Measurements from ENCODE around the gene GMDS.

Gene GMDS

GRCh38 chr6:2141644-2142290, 103.6 kb downstream of the GMDS start:
- no peaks in the 10 kb centered on the region for H3K27me3 ChIP-seq (ENCODE audit: control insufficient read depth, insufficient read depth, low read length)
- no peak overlapping the region for H2AFZ ChIP-seq
- H3K36me3 ChIP-seq (ENCODE audit: control insufficient read depth, insufficient read depth, low read length) = no peaks in the 10 kb centered on the region

DNA sequence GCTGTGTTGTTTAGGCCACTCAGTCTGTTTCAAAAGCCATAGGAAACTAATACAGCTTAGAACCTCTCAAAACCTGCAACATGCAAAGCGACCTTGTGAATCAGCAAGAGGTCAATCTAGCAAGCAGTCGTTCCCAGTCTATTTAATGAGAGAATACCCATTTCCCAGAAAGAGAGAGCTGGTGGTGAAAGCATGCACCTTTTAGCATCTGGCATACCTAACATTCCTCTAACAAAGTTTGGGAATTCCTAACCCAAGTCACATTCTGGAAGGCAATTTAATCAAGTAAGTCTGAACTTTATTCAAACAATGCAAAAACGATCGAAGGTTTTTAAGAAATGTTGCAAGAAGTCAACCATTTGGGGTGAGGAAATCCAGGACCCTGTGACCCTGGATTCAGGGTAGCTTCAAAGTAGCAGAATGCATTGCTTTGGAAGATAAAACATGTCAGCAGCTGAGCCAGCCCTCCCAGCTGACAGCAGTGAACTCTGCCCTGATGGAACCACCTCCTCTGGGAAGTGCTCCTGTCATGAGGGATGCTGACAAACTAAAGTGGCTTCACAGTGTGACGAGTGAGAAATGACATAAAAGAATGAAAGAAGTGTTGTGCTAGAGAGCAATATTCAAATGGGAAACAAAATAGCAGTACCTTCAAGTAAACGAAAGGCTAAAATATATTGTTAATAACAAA, 104.8 kb downstream of the GMDS start:
- H3K4me3 ChIP-seq (ENCODE audit: low read depth, low read length) = no peak overlapping the region
- no peaks in the 10 kb centered on the region for H3K27me3 ChIP-seq (ENCODE audit: control insufficient read depth, insufficient read depth, low read length)
- H3K9ac ChIP-seq = no peak overlapping the region
- no peaks in the 10 kb centered on the region for H3K9me3 ChIP-seq (ENCODE audit: control insufficient read depth, low read length)
- no peaks in the 10 kb centered on the region for H3K79me2 ChIP-seq
- no peak overlapping the region for H3K27ac ChIP-seq
- TF ChIP-seq, protein P1, sequence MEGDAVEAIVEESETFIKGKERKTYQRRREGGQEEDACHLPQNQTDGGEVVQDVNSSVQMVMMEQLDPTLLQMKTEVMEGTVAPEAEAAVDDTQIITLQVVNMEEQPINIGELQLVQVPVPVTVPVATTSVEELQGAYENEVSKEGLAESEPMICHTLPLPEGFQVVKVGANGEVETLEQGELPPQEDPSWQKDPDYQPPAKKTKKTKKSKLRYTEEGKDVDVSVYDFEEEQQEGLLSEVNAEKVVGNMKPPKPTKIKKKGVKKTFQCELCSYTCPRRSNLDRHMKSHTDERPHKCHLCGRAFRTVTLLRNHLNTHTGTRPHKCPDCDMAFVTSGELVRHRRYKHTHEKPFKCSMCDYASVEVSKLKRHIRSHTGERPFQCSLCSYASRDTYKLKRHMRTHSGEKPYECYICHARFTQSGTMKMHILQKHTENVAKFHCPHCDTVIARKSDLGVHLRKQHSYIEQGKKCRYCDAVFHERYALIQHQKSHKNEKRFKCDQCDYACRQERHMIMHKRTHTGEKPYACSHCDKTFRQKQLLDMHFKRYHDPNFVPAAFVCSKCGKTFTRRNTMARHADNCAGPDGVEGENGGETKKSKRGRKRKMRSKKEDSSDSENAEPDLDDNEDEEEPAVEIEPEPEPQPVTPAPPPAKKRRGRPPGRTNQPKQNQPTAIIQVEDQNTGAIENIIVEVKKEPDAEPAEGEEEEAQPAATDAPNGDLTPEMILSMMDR (IDR thresholded peaks at IDR 0.05) = no peak
- no peaks in the 10 kb centered on the region for H3K4me1 ChIP-seq
- H3K36me3 ChIP-seq (ENCODE audit: control insufficient read depth, insufficient read depth, low read length) = no peaks in the 10 kb centered on the region
- no peak overlapping the region for H2AFZ ChIP-seq
- no peak overlapping the region for H3K4me2 ChIP-seq (ENCODE audit: low read length)

More at GRCh38 chr6:2141644-2142290, 103.6 kb downstream of the GMDS start:
- Histone ChIP-seq H3K4me1 (no peaks in the 10 kb centered on the region), H3K4me3 (ENCODE audit: low read depth, low read length) (no peak overlapping the region), H3K4me2 (ENCODE audit: low read length) (no peak overlapping the region), H3K79me2 (no peaks in the 10 kb centered on the region), H3K9ac (no peak overlapping the region), H3K9me3 (ENCODE audit: control insufficient read depth, low read length) (no peaks in the 10 kb centered on the region), H3K27ac (no peak overlapping the region)
- TF ChIP-seq, protein P1 (IDR thresholded peaks at IDR 0.05) = no peak

GRCh38 chr6:2135401-2135800, 110.0 kb downstream of the GMDS start:
- H3K79me2 ChIP-seq = no peaks in the 10 kb centered on the region
- no peaks in the 10 kb centered on the region for H3K27me3 ChIP-seq (ENCODE audit: control insufficient read depth, insufficient read depth, low read length)
- H3K4me3 ChIP-seq (ENCODE audit: low read depth, low read length) = no peak overlapping the region
- H3K4me1 ChIP-seq = no peaks in the 10 kb centered on the region
- H3K27ac ChIP-seq = no peak overlapping the region
- no peaks in the 10 kb centered on the region for H3K9me3 ChIP-seq (ENCODE audit: control insufficient read depth, low read length)
- no peaks in the 10 kb centered on the region for H3K36me3 ChIP-seq (ENCODE audit: control insufficient read depth, insufficient read depth, low read length)
- no peak overlapping the region for H3K4me2 ChIP-seq (ENCODE audit: low read length)
- H3K9ac ChIP-seq = no peak overlapping the region
- no peak overlapping the region for H2AFZ ChIP-seq
- TF ChIP-seq, protein P1 (IDR thresholded peaks at IDR 0.05) = no peak

DNA sequence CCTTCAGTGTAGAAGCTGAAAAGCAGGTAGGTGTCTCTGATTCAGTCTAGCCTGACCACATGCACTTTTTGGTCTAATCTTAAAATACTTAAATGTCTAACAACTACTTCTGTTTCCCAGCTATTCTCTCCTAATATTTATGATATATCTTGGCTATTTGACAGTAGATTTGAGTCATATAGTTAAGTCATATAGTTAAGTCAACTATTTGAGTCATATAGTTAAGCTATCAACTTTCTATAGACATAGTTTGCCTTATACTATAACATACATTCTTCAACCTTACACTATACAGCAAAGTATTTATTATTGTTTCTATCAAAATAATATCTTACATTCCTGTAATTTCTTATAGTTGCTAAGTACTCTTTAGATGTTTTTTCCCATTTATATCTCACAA, 110.9 kb downstream of the GMDS start:
- Histone ChIP-seq H3K27me3 (ENCODE audit: control insufficient read depth, insufficient read depth, low read length) (no peaks in the 10 kb centered on the region), H3K4me1 (no peaks in the 10 kb centered on the region), H3K9me3 (ENCODE audit: control insufficient read depth, low read length) (no peaks in the 10 kb centered on the region), H3K4me3 (ENCODE audit: low read depth, low read length) (no peak overlapping the region), H3K9ac (no peak overlapping the region), H3K36me3 (ENCODE audit: control insufficient read depth, insufficient read depth, low read length) (no peaks in the 10 kb centered on the region), H3K4me2 (ENCODE audit: low read length) (no peak overlapping the region), H3K79me2 (no peaks in the 10 kb centered on the region), H3K27ac (no peak overlapping the region), H2AFZ (no peak overlapping the region)
- TF ChIP-seq, protein P1 (IDR thresholded peaks at IDR 0.05) = no peak
